HepG2 (cell line): ENCODE results near the gene CNGA1.

Experiments
- EZH2 ChIP-seq: conservative IDR thresholded peaks from 2 replicates; pipeline ENCODE4 v1.6.1; 2012; ENCODE audit warnings: mild to moderate bottlenecking, low read depth, low read length, moderate library complexity
- TEAD2 ChIP-seq: sonication (generic); formaldehyde crosslinking; IDR thresholded peaks from 2 replicates; pipeline ENCODE4 v1.9.0; 2021; ENCODE audit warnings: missing genetic modification reagents
- ZNF232 ChIP-seq: sonication (generic); formaldehyde crosslinking; IDR thresholded peaks from 2 replicates; pipeline ENCODE4 v1.4.0; 2020; ENCODE audit warnings: missing genetic modification reagents, borderline replicate concordance

GRCh38 chr4:48046059-48046458, 29.6 kb upstream of the CNGA1 start:
- no peak for TF ChIP-seq EZH2
- TF ChIP-seq ZNF232 (CRISPR knock-in tag) = no peak
- no peak for TF ChIP-seq TEAD2 (CRISPR knock-in tag)
